H1 (cell line): ENCODE data around the gene MEIS2. TPM values are rescaled to one million over a fixed set of nuclear protein-coding genes. Genes with fewer than 3 reads are reported as not detected.

Experiments used
- CTCF ChIA-PET: fragments of 300-600 bp; sonication (Branson Sonifier 250); formaldehyde crosslinking; loops from one replicate; lab custom pipeline; 2021; ENCODE audit not compliant: partially characterized antibody; lab: Charles Lee
- POLR2A ChIA-PET: fragments of 300-600 bp; sonication (Branson Sonifier 250); formaldehyde crosslinking; loops from one replicate; lab custom pipeline; 2021; ENCODE audit warnings: inconsistent platforms; ENCODE audit not compliant: partially characterized antibody; lab: Charles Lee
- DNase-seq, 2 experiments: peaks; one replicate each; pipeline versions ENCODE4 v3.0.0 to v3.0.0-alpha.2; 2010 to 2022; ENCODE audit warnings: low spot score in 2 of 2, low read depth in 1 of 2, mixed read lengths in 1 of 2
- FAIRE-seq: peaks from 2 replicates; lab custom pipeline; 2011; peaks lifted over from hg19 to GRCh38; lab: Jason Lieb, UNC
- H2AFZ ChIP-seq: 2 replicates; pipeline ENCODE4 v1.8.1; 2012; ENCODE audit warnings: low read length, inconsistent platforms
- H2AK5ac ChIP-seq: 2 replicates; pipeline ENCODE4 v1.6.1; 2013; ENCODE audit warnings: low read depth, low read length
- H2BK120ac ChIP-seq: replicated peaks from 2 replicates; pipeline ENCODE3; 2013; ENCODE audit warnings: low read depth, low read length, inconsistent platforms
- H2BK12ac ChIP-seq: 2 replicates; pipeline ENCODE4 v1.6.1; 2013; ENCODE audit warnings: low read depth, low read length
- H2BK15ac ChIP-seq: 2 replicates; pipeline ENCODE4 v1.6.1; 2013; ENCODE audit warnings: low read length
- H2BK20ac ChIP-seq: 2 replicates; pipeline ENCODE4 v1.6.1; 2013; ENCODE audit warnings: low read length
- H2BK5ac ChIP-seq: 2 replicates; pipeline ENCODE4 v1.6.1; 2013; ENCODE audit warnings: low read depth, low read length
- H3K14ac ChIP-seq: 2 replicates; pipeline ENCODE4 v1.6.1; 2013; ENCODE audit warnings: inconsistent platforms; ENCODE audit not compliant: insufficient read length
- H3K18ac ChIP-seq: 2 replicates; pipeline ENCODE4 v1.6.1; 2013; ENCODE audit warnings: low read length; ENCODE audit errors: extremely low read depth
- H3K23ac ChIP-seq: 2 replicates; pipeline ENCODE4 v1.6.1; 2013; ENCODE audit warnings: inconsistent platforms; ENCODE audit not compliant: insufficient read length
- H3K23me2 ChIP-seq: 2 replicates; pipeline ENCODE4 v1.6.1; 2013; ENCODE audit warnings: low read depth, low read length
- H3K27ac ChIP-seq: 2 replicates; pipeline ENCODE4 v1.6.1; 2011; ENCODE audit warnings: low read depth, low read length, inconsistent platforms
- H3K27me3 ChIP-seq, 4 experiments: replicated peaks in 1 of 4; 1 replicate in 1 of 4; 2 replicates in 3 of 4; pipeline versions ENCODE4 v1.6.1 to v1.8.1; 2011 to 2013; ENCODE audit warnings: low read length in 3 of 4, mild to moderate bottlenecking in 3 of 4, inconsistent platforms in 2 of 4, mixed read lengths in 2 of 4, moderate library complexity in 1 of 4; ENCODE audit not compliant: control insufficient read depth in 3 of 4, insufficient read depth in 3 of 4; ENCODE audit errors: extremely low read depth in 1 of 4
- H3K36me3 ChIP-seq, 4 experiments: 2 replicates each; pipeline versions ENCODE4 v1.6.1 to v1.8.1; 2011 to 2013; ENCODE audit warnings: mild to moderate bottlenecking in 4 of 4, low read length in 3 of 4, moderate library complexity in 2 of 4, control low read depth in 1 of 4, inconsistent platforms in 1 of 4; ENCODE audit not compliant: insufficient read depth in 4 of 4, control insufficient read depth in 2 of 4
- H3K4ac ChIP-seq: replicated peaks from 2 replicates; pipeline ENCODE3; 2013; ENCODE audit warnings: low read length, low read depth, mixed read lengths, inconsistent platforms; ENCODE audit not compliant: insufficient read length
- H3K4me1 ChIP-seq, 4 experiments: replicated peaks in 1 of 4; 1 replicate in 1 of 4; 2 replicates in 3 of 4; pipeline versions ENCODE4 v1.6.1 to v1.8.1; 2011 to 2013; ENCODE audit warnings: low read length in 3 of 4, inconsistent platforms in 2 of 4, mixed read lengths in 1 of 4; ENCODE audit not compliant: insufficient read depth in 4 of 4, control insufficient read depth in 3 of 4
- H3K4me2 ChIP-seq, 2 experiments: 2 replicates each; pipeline versions ENCODE4 v1.6.1 to v1.8.1; 2011 to 2013; ENCODE audit warnings: low read depth in 2 of 2, low read length in 2 of 2, control low read depth in 1 of 2, inconsistent platforms in 1 of 2, mild to moderate bottlenecking in 1 of 2; ENCODE audit not compliant: insufficient read depth in 1 of 2
- H3K4me3 ChIP-seq, 4 experiments: fragments of 200-600, 300-600 bp in 1 of 4; sonication (generic), shearing (Covaris generic), sonication (Bioruptor Twin) in 1 of 4; 2 replicates each; pipeline versions ENCODE4 v1.5.1 to v1.8.1; 2011 to 2016; ENCODE audit warnings: low read length in 4 of 4, low read depth in 3 of 4, control low read depth in 2 of 4, inconsistent platforms in 2 of 4, mild to moderate bottlenecking in 2 of 4, mixed read lengths in 1 of 4, moderate library complexity in 1 of 4; ENCODE audit not compliant: insufficient read depth in 2 of 4; ENCODE audit errors: extremely low read depth in 1 of 4
- H3K56ac ChIP-seq: replicated peaks from 2 replicates; pipeline ENCODE3; 2013; ENCODE audit warnings: low read depth, mild to moderate bottlenecking, mixed read lengths, low read length, inconsistent platforms; ENCODE audit not compliant: insufficient read length
- H3K79me1 ChIP-seq: 2 replicates; pipeline ENCODE4 v1.6.1; 2013; ENCODE audit warnings: low read depth, low read length, control low read depth
- H3K79me2 ChIP-seq, 2 experiments: 2 replicates each; pipeline versions ENCODE4 v1.6.1 to v1.8.1; 2012 to 2013; ENCODE audit warnings: low read length in 2 of 2, mild to moderate bottlenecking in 2 of 2, inconsistent platforms in 1 of 2; ENCODE audit not compliant: insufficient read depth in 2 of 2, control insufficient read depth in 1 of 2
- H3K9ac ChIP-seq, 4 experiments: replicated peaks in 1 of 4; 1 replicate in 1 of 4; 2 replicates in 3 of 4; pipeline versions ENCODE4 v1.6.1 to v1.8.1; 2011 to 2013; ENCODE audit warnings: low read depth in 3 of 4, low read length in 3 of 4, control low read depth in 2 of 4, mild to moderate bottlenecking in 2 of 4, moderate library complexity in 2 of 4, inconsistent platforms in 1 of 4; ENCODE audit errors: extremely low read depth in 1 of 4
- H3K9me3 ChIP-seq, 2 experiments: 2 replicates each; pipeline versions ENCODE4 v1.6.1 to v1.8.1; 2012 to 2013; ENCODE audit warnings: mild to moderate bottlenecking in 2 of 2, moderate library complexity in 2 of 2, control low read depth in 1 of 2, inconsistent platforms in 1 of 2, low read depth in 1 of 2, low read length in 1 of 2, mixed read lengths in 1 of 2; ENCODE audit not compliant: insufficient read depth in 2 of 2
- H4K20me1 ChIP-seq, 2 experiments: replicated peaks in 1 of 2; 2 replicates each; pipeline versions ENCODE3 to v1.8.1; 2011 to 2013; ENCODE audit warnings: inconsistent platforms in 2 of 2, low read length in 2 of 2, mild to moderate bottlenecking in 1 of 2; ENCODE audit not compliant: insufficient read depth in 2 of 2, control insufficient read depth in 1 of 2
- H4K5ac ChIP-seq: 2 replicates; pipeline ENCODE4 v1.6.1; 2013; ENCODE audit warnings: low read length, low read depth, mixed read lengths, inconsistent platforms; ENCODE audit not compliant: insufficient read length
- H4K8ac ChIP-seq: 2 replicates; pipeline ENCODE4 v1.8.0; 2013; ENCODE audit warnings: mild to moderate bottlenecking, moderate library complexity, low read length, inconsistent platforms; ENCODE audit not compliant: insufficient read depth; ENCODE audit errors: extremely low read depth
- H4K91ac ChIP-seq: replicated peaks from 2 replicates; pipeline ENCODE3; 2013; ENCODE audit warnings: low read length, mixed read lengths, inconsistent platforms; ENCODE audit not compliant: insufficient read length
- ATF2 ChIP-seq: IDR thresholded peaks from 2 replicates; pipeline ENCODE4 v1.6.1; 2012; ENCODE audit warnings: low read length, inconsistent platforms
- SP1 ChIP-seq: IDR thresholded peaks from 2 replicates; pipeline ENCODE4 v1.6.1; 2011; ENCODE audit warnings: low read depth, low read length
- WGBS, 2 experiments: shearing (Covaris generic) in 1 of 2; methylation state at CpG; one replicate each; pipeline versions ENCODE4 v1.1.6 to v1.1.7; 2013 to 2015; ENCODE audit warnings: low lambda C conversion rate in 2 of 2, mixed read lengths in 2 of 2, inconsistent platforms in 1 of 2, low coverage in 1 of 2, missing lambda C conversion rate in 1 of 2; ENCODE audit not compliant: insufficient replicate concordance in 2 of 2, insufficient coverage in 1 of 2, insufficient read length in 1 of 2; ENCODE audit errors: extremely low coverage in 1 of 2, missing lambda C conversion rate in 1 of 2; 5-methylcytosine and 5-hydroxymethylcytosine counted together
- polyA plus RNA-seq, 7 experiments: library from polyadenylated mRNA; depleted of rRNA in 3 of 7; stranded (reverse) in 5 of 7; unstranded in 2 of 7; fragments of >200 nt in 5 of 7; fragments of 200-250 nt in 2 of 7; gene quantifications; 1 replicate in 5 of 7; 2 replicates in 1 of 7; 4 replicates in 1 of 7; pipeline versions ENCODE4 v1.2.1 to v1.2.3, GENCODE V29; 2011 to 2013; ENCODE audit warnings: missing spikeins in 2 of 7, mixed read lengths in 2 of 7
- total RNA-seq: library from RNA; stranded (reverse); fragmentation: NEBNext Ultra II Directional; extraction: Animal tissue kit (Norgen Biotek cat#: 25700); gene quantifications from 2 replicates; pipeline ENCODE4 v1.2.1, GENCODE V29; 2021

MEIS2 gene
- total and polyA plus RNA-seq, 2 of the 8 experiments (the other 6 are each of a cell fraction or from before 2014, with no cell fraction given): 0.22 to 1.2 TPM

- Histone ChIP-seq H3K36me3 (no peaks in the 10 kb centered on the region; a peak in 1 of 8 replicates), H3K4me2 (no peak overlapping the region), H3K4me1 (peaks cover 0 to 27% (median 11%) of the 10 kb centered on the region in 4 experiments; a peak in 4 of 7 replicates), H3K4ac (no peak overlapping the region), H2AK5ac (no peak overlapping the region), H3K79me1 (no peaks in the 10 kb centered on the region), H2BK5ac (no peak overlapping the region), H2BK120ac (no peak overlapping the region), H4K5ac (no peak overlapping the region), H3K9me3 (no peaks in the 10 kb centered on the region), H3K79me2 (no peaks in the 10 kb centered on the region), H3K14ac (no peak overlapping the region), H3K4me3 (no peak overlapping the region), H4K8ac (no peak overlapping the region), H4K20me1 (no peaks in the 10 kb centered on the region), H3K18ac (no peak overlapping the region), H3K56ac (no peak overlapping the region), H3K23me2 (no peaks in the 10 kb centered on the region), H3K9ac (no peak overlapping the region), H2BK20ac (no peak overlapping the region), H3K27ac (no peak overlapping the region), H3K27me3 (no peaks in the 10 kb centered on the region), H2BK15ac (no peak overlapping the region), H2AFZ (no peak overlapping the region), H4K91ac (no peak overlapping the region)
- POLR2A ChIA-PET: no interaction called here
- no peak for DNase-seq
- no peak for FAIRE-seq
- WGBS, 2 experiments: 80% methylated on average over 5 of the region's 5 CpGs; no CpG with 5 or more reads in 1 of the 2 experiments
- CTCF ChIA-PET: interaction anchor here (1.0 to 1.3 kb wide), 2 partner anchors 22 to 229 kb away, joined by 3 to 5 read pairs; no protein-coding TSS in a partner anchor
- peak; percentile 36; the same call in 1 of the 2 replicates for TF ChIP-seq SP1
- no peak for TF ChIP-seq ATF2
- TF ChIP-seq, all 59 proteins: peak for 1
- Histone ChIP-seq H2BK12ac (no peak overlapping the region), H3K23ac (no peak overlapping the region)
Measured at GRCh38 chr15:36905908-36906307, 194.4 kb downstream of the MEIS2 start.
